ENCODE data around the gene DGUOK. TPM values are rescaled to one million over a fixed set of nuclear protein-coding genes. Genes with fewer than 3 reads are reported as not detected.
A peak's percentile ranks its signal among the peaks of the same experiment; 100 is the strongest.

DGUOK gene
- total and polyA plus RNA-seq, 10 of the 15 experiments (the other 5 are each of a cell fraction or from before 2014, with no cell fraction given), result 64.4 to 234 (median 91.4) TPM

GRCh38 chr2:73971722-73972121, 45.0 kb downstream of the DGUOK start (continued):
- TF ChIP-seq NKRF (conservative IDR thresholded peaks at IDR 0.05) (no peak), E2F4 (IDR thresholded peaks at IDR 0.05; ENCODE audit: low read depth, low read length) (no peak)

GRCh38 chr2:73972846-73973245, 46.2 kb downstream of the DGUOK start:
- peaks cover 18% of the 10 kb centered on the region for H3K79me2 ChIP-seq (ENCODE audit: control insufficient read depth, insufficient read depth, low read length)
- ChIA-PET POLR2A (interaction anchor here (0.9 to 1.9 kb wide), 4 partner anchors 8 to 65 kb away, joined by 3 to 8 read pairs (median 6); no protein-coding TSS in a partner anchor), CTCF (interaction anchor here (4.1 kb wide), 1 partner anchor 15 kb away, joined by 17 read pairs; no protein-coding TSS in a partner anchor), RAD21 (ENCODE audit: unreplicated experiment) (interaction anchor here (0.9 to 3.8 kb wide), 4 partner anchors 9 to 149 kb away, joined by 3 to 23 read pairs (median 6); no protein-coding TSS in a partner anchor), SMC1A (ENCODE audit: uncharacterized antibody, unreplicated experiment) (interaction anchor here (0.8 to 3.8 kb wide), 6 partner anchors 10 to 43 kb away, joined by 3 to 30 read pairs (median 6); partner anchors contain the start of gene TET3)
- peak overlapping the region; percentile 25 for H3K4me2 ChIP-seq (ENCODE audit: control insufficient read depth, insufficient read depth)
- H3K27ac ChIP-seq (ENCODE audit: control insufficient read depth, insufficient read depth), result peak overlapping the region; percentile 75
- H4K20me1 ChIP-seq (ENCODE audit: control insufficient read depth, insufficient read depth), result no peaks in the 10 kb centered on the region
- 2% methylated on average over 3 of the region's 3 CpGs for WGBS (ENCODE audit: insufficient coverage, insufficient replicate concordance, low lambda C conversion rate, missing lambda C conversion rate)
- DNase-seq (ENCODE audit: low read depth, low spot score), result no peak
- no TSS peak for BruUV-seq (replicated peaks)
- intact Hi-C loops (cut with micrococcal nuclease; ENCODE audit: unreplicated experiment) (no loop called here), in situ Hi-C loops (cut with MboI) (no loop called here)
- H2AFZ ChIP-seq (ENCODE audit: control insufficient read depth, low read depth, low read length), result peak overlapping the region; percentile 3
- no peaks in the 10 kb centered on the region for H3K36me3 ChIP-seq (ENCODE audit: control insufficient read depth in 2 of 2, insufficient read depth in 2 of 2, low read length in 1 of 2)
- no peaks in the 10 kb centered on the region for H3K9me3 ChIP-seq (replicated peaks; ENCODE audit: control insufficient read depth, insufficient read depth, low read length)
- H3K4me3 ChIP-seq, result peak overlapping the region; percentile 57; the same call in 1 of the 2 replicates
- peak overlapping the region; percentile 54 for H3K9ac ChIP-seq (ENCODE audit: control insufficient read depth, insufficient read depth, low read length)
- peak; percentile 54 for ATAC-seq
- FAIRE-seq, result peak; percentile 57
- no peaks in the 10 kb centered on the region for H3K27me3 ChIP-seq (replicated peaks in 1 of 2; ENCODE audit: control insufficient read depth in 2 of 2, insufficient read depth in 2 of 2, low read length in 1 of 2)
- H3K4me1 ChIP-seq (ENCODE audit: control insufficient read depth, insufficient read depth, low read length), result peaks cover 38% of the 10 kb centered on the region
- TF ChIP-seq DPF2 (IDR thresholded peaks at IDR 0.05) (no peak; the same call in none of the 2 replicates), SPI1 (IDR thresholded peaks at IDR 0.05; ENCODE audit: borderline replicate concordance, insufficient read depth, low read depth, low read length) (peak; percentile 38; the same call in 1 of the 2 replicates), SUZ12 (IDR thresholded peaks at IDR 0.05; ENCODE audit: unreplicated experiment) (no peak), RCOR1 (conservative IDR thresholded peaks at IDR 0.05; ENCODE audit: low read depth, low read length) (no peak), GABPA (IDR thresholded peaks at IDR 0.05; ENCODE audit: low read depth) (no peak), EGR1 (IDR thresholded peaks at IDR 0.05; ENCODE audit: borderline replicate concordance in 1 of 2, low read depth in 2 of 2, low read length in 2 of 2) (no peak), E4F1 (IDR thresholded peaks at IDR 0.05; ENCODE audit: borderline replicate concordance, partially characterized antibody) (no peak), MEF2B (IDR thresholded peaks at IDR 0.05; ENCODE audit: partially characterized antibody, poor library complexity, severe bottlenecking) (peak; percentile 31), ZNF592 (IDR thresholded peaks at IDR 0.05) (no peak)

All from GM12878 (cell line).